Activated B cell treated with CpG ODN at 0.5 μM for 24 hours (primary cell): ENCODE data around the gene CDC42BPB. TPM values are rescaled to one million over a fixed set of nuclear protein-coding genes. Genes with fewer than 3 reads are reported as not detected.

ENCODE experiments used
- ATAC-seq: fragments of 200-7000 bp; cut with Tn5 transposase; one replicate; pipeline ENCODE4 v1.10.0; 2021; ENCODE audit warnings: low read depth, mild to moderate bottlenecking, moderate library complexity
- CTCF ChIA-PET: fragments of 350-600 bp; sonication (Branson Sonifier 250); formaldehyde crosslinking; loops from one replicate; lab custom pipeline; 2021; ENCODE audit warnings: antibody characterized with exemption; lab: Charles Lee
- POLR2A ChIA-PET: fragments of 350-600 bp; sonication (Branson Sonifier 250); formaldehyde crosslinking; loops from one replicate; lab custom pipeline; 2021; ENCODE audit warnings: antibody characterized with exemption; lab: Charles Lee
- DNase-seq: peaks from one replicate; pipeline ENCODE4 v3.0.0; 2022
- H3K27ac Mint-ChIP-seq: one replicate; pipeline ENCODE4 v1.8.0; 2020; ENCODE audit warnings: mixed read lengths
- H3K27me3 Mint-ChIP-seq: one replicate; pipeline ENCODE4 v1.8.0; 2021; ENCODE audit warnings: mixed read lengths
- H3K36me3 Mint-ChIP-seq: one replicate; pipeline ENCODE4 v1.8.0; 2021; ENCODE audit warnings: low read depth, mixed read lengths
- H3K4me1 Mint-ChIP-seq: one replicate; pipeline ENCODE4 v1.8.0; 2021; ENCODE audit warnings: mixed read lengths
- H3K4me3 Mint-ChIP-seq: one replicate; pipeline ENCODE4 v1.8.0; 2020; ENCODE audit warnings: mild to moderate bottlenecking, mixed read lengths
- H3K9me3 Mint-ChIP-seq: one replicate; pipeline ENCODE4 v1.8.0; 2020; ENCODE audit warnings: mixed read lengths
- CTCF ChIP-seq: fragments of 200-600 bp; IDR thresholded peaks from one replicate; pipeline ENCODE4 v1.8.0; 2022; ENCODE audit warnings: antibody characterized with exemption, mild to moderate bottlenecking
- intact Hi-C: fragments of 100-400 bp; cut with micrococcal nuclease; formaldehyde crosslinking; loops from one replicate; pipeline ENCODE4 v1.15.1; 2024
- total RNA-seq: library from RNA; stranded (reverse); gene quantifications from 2 replicates; pipeline ENCODE4 v1.2.3, GENCODE V29; 2022

The CDC42BPB gene
- total RNA-seq, 1 donor from 2014 or later: 38.5 TPM

- Mint-ChIP-seq H3K27ac (no peak within 1 kb of the TSS), H3K9me3 (no peaks in the 10 kb centered on the region), H3K4me1 (peaks cover 9% of the 10 kb centered on the region), H3K36me3 (no peaks in the 10 kb centered on the region), H3K27me3 (peaks cover 6% of the 10 kb centered on the region), H3K4me3 (peak within 1 kb of the TSS; percentile 72)
- POLR2A ChIA-PET: no interaction called here
- no peak for TF ChIP-seq CTCF
- DNase-seq (no peak), ATAC-seq (peak; percentile 23)
- intact Hi-C loops: no loop called here
- CTCF ChIA-PET: no interaction called here
These were observed 134.7 kb downstream of the CDC42BPB start, which contains the start of gene AMN for GRCh38 chr14:102922490-102923200. Gene AMN, plus strand, starts transcription at chr14:102922663. Its CDS starts 26 bp downstream, at chr14:102922689.

GRCh38 chr14:102920998-102921304 lies 136.4 kb downstream of the CDC42BPB start:
- no peaks in the 10 kb centered on the region for H3K36me3 Mint-ChIP-seq
- ChIA-PET POLR2A (no interaction called here), CTCF (no interaction called here)
- intact Hi-C loops: no loop called here
- no peak for DNase-seq
- peaks cover 6% of the 10 kb centered on the region for H3K27me3 Mint-ChIP-seq
- H3K4me1 Mint-ChIP-seq: peaks cover 9% of the 10 kb centered on the region
- no peak for ATAC-seq
- TF ChIP-seq CTCF: no peak
- no peak overlapping the region for H3K4me3 Mint-ChIP-seq
- no peak overlapping the region for H3K27ac Mint-ChIP-seq
- H3K9me3 Mint-ChIP-seq: no peaks in the 10 kb centered on the region

- POLR2A ChIA-PET: no interaction called here
- Mint-ChIP-seq H3K27ac (no peak overlapping the region), H3K4me3 (no peak overlapping the region)
These were observed 136.9 kb downstream of the CDC42BPB start for GRCh38 chr14:102920273-102920997.

GRCh38 chr14:102918438-102918837 lies 138.9 kb downstream of the CDC42BPB start:
- Mint-ChIP-seq H3K4me1 (peaks cover 16% of the 10 kb centered on the region), H3K27me3 (no peaks in the 10 kb centered on the region), H3K27ac (no peak overlapping the region), H3K9me3 (no peaks in the 10 kb centered on the region), H3K4me3 (no peak overlapping the region), H3K36me3 (peaks cover 2% of the 10 kb centered on the region)
- CTCF ChIA-PET: interaction anchor here (1.6 to 4.7 kb wide), 3 partner anchors 17 to 393 kb away, joined by 6 to 48 read pairs (median 6); no protein-coding TSS in a partner anchor
- intact Hi-C loops: loop anchor here (1.0 to 5.0 kb wide), 4 partner anchors 51 to 326 kb away; partner anchors contain the start of gene RCOR1
- POLR2A ChIA-PET: interaction anchor here (0.7 kb wide), 1 partner anchor 219 kb away, joined by 9 read pairs; no protein-coding TSS in a partner anchor
- ATAC-seq (no peak), DNase-seq (no peak)
- no peak for TF ChIP-seq CTCF

More at GRCh38 chr14:102920273-102920997, 136.9 kb downstream of the CDC42BPB start:
- TF ChIP-seq CTCF: no peak
- H3K9me3 Mint-ChIP-seq: no peaks in the 10 kb centered on the region
- CTCF ChIA-PET: no interaction called here
- intact Hi-C loops: no loop called here
- H3K27me3 Mint-ChIP-seq: peaks cover 4% of the 10 kb centered on the region
- H3K36me3 Mint-ChIP-seq: no peaks in the 10 kb centered on the region
- no peak for ATAC-seq
- no peak for DNase-seq
- H3K4me1 Mint-ChIP-seq: peaks cover 9% of the 10 kb centered on the region
